HepG2 (cell line): ENCODE measurements around the gene AKTIP.

Experiments
- CREM ChIP-seq, 2 experiments: sonication (generic) in 1 of 2; formaldehyde crosslinking in 1 of 2; IDR thresholded peaks; 2 replicates each; pipeline versions ENCODE4 v1.4.0 to v1.6.1; 2016 to 2020; ENCODE audit warnings: antibody characterized with exemption in 1 of 2, mild to moderate bottlenecking in 1 of 2, missing genetic modification reagents in 1 of 2
- MBNL3 ChIP-seq: fragments of 250-450 bp; sonication (Bioruptor Pico); conservative IDR thresholded peaks from 2 replicates; pipeline ENCODE4 v1.8.0; 2022; ENCODE audit warnings: mild to moderate bottlenecking, inconsistent platforms
- TCF12 ChIP-seq, 2 experiments: fragments of 450-650 bp in 1 of 2; sonication (generic) in 1 of 2; formaldehyde crosslinking in 1 of 2; IDR thresholded peaks; 2 replicates each; pipeline versions ENCODE4 v1.6.1 to v1.8.0; 2017 to 2022; ENCODE audit warnings: antibody characterized with exemption in 1 of 2, mild to moderate bottlenecking in 1 of 2, missing genetic modification reagents in 1 of 2, moderate library complexity in 1 of 2
- TERF1 ChIP-seq: sonication (generic); formaldehyde crosslinking; IDR thresholded peaks from 2 replicates; pipeline ENCODE4 v1.8.0; 2022; ENCODE audit warnings: mild to moderate bottlenecking, missing genetic modification reagents, moderate library complexity
- TF ChIP-seq, protein P1 (sequence below): sonication (generic); formaldehyde crosslinking; IDR thresholded peaks from 2 replicates; pipeline ENCODE4 v1.4.0; 2020; ENCODE audit warnings: mild to moderate bottlenecking, missing genetic modification reagents
- TF ChIP-seq, protein P2 (sequence below): sonication (generic); formaldehyde crosslinking; IDR thresholded peaks from 2 replicates; pipeline ENCODE4 v1.9.0; 2021; ENCODE audit warnings: missing genetic modification reagents, borderline replicate concordance

DNA sequence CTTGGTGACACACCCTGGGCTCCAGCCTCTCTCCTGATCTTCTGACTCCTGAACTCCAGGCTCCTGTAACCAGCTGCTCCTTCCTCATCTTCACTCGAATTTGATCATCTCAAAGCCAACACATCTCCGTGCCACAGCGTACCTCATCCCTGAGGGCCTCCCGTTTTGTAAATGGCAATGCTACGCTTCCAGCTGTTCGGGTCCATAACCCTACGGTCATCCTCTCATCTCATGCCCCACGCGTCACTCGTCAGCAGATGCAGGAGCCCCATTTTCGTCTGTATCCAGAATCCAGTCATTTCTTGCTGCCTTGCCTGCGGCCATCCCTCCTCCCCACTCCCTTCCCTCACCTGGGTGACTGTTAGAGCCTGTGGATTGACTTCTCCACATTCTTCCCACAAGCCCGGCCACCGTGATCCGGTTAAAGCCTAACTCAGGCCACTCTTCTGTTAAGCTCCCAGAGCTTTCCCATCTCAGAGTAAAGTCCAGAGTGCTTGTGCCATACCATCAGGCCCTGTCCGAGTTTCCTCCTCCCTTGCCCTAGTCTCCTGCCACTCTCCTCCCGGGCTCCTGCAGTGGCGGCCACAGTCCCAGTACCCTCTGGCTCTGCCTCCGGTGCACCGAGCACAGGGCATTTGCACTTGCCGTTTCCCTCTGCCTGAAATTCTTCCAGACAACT is 20.3 kb upstream of the AKTIP start:
- TF ChIP-seq CREM (IDR thresholded peaks at IDR 0.05) (no peak), CREM (CRISPR knock-in tag; IDR thresholded peaks at IDR 0.05) (no peak), MBNL3 (no peak), TERF1 (CRISPR knock-in tag) (no peak), TCF12 (IDR thresholded peaks at IDR 0.05) (no peak), TCF12 (CRISPR knock-in tag; IDR thresholded peaks at IDR 0.05) (no peak)
- TF ChIP-seq, protein P1, sequence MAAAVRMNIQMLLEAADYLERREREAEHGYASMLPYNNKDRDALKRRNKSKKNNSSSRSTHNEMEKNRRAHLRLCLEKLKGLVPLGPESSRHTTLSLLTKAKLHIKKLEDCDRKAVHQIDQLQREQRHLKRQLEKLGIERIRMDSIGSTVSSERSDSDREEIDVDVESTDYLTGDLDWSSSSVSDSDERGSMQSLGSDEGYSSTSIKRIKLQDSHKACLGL (CRISPR knock-in tag) = no peak
- TF ChIP-seq, protein P2, sequence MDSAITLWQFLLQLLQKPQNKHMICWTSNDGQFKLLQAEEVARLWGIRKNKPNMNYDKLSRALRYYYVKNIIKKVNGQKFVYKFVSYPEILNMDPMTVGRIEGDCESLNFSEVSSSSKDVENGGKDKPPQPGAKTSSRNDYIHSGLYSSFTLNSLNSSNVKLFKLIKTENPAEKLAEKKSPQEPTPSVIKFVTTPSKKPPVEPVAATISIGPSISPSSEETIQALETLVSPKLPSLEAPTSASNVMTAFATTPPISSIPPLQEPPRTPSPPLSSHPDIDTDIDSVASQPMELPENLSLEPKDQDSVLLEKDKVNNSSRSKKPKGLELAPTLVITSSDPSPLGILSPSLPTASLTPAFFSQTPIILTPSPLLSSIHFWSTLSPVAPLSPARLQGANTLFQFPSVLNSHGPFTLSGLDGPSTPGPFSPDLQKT (CRISPR knock-in tag) = no peak
